Keratinocyte (primary cell): ENCODE results near the gene BCL2. TPM values are rescaled to one million over a fixed set of nuclear protein-coding genes. Genes with fewer than 3 reads are reported as not detected.

Experiments used
- DNase-seq: peaks from one replicate; pipeline ENCODE4 v3.0.0-alpha.2; 2011; ENCODE audit warnings: low read depth, missing footprints, low spot score
- FAIRE-seq: peaks from 2 replicates; lab custom pipeline; 2011; peaks lifted over from hg19 to GRCh38; lab: Jason Lieb, UNC
- H2AFZ ChIP-seq: 2 replicates; pipeline ENCODE4 v1.6.0; 2012; ENCODE audit warnings: low read length, control low read depth, inconsistent platforms; ENCODE audit not compliant: control insufficient read depth
- H3K27ac ChIP-seq: 2 replicates; pipeline ENCODE4 v1.5.1; 2011; ENCODE audit warnings: low read length; ENCODE audit not compliant: control insufficient read depth, insufficient read depth
- H3K27me3 ChIP-seq: 3 replicates; pipeline ENCODE4 v1.6.0; 2011; ENCODE audit warnings: low read length; ENCODE audit not compliant: control insufficient read depth, insufficient read depth; ENCODE audit errors: extremely low read depth
- H3K36me3 ChIP-seq, 2 experiments: 2 replicates in 1 of 2; 3 replicates in 1 of 2; pipeline ENCODE4 v1.5.1; 2011; ENCODE audit warnings: low read length in 2 of 2, mild to moderate bottlenecking in 1 of 2; ENCODE audit not compliant: control insufficient read depth in 2 of 2, insufficient read depth in 2 of 2; ENCODE audit errors: extremely low read depth in 1 of 2
- H3K4me1 ChIP-seq: 3 replicates; pipeline ENCODE4 v1.5.1; 2011; ENCODE audit warnings: low read length; ENCODE audit not compliant: control insufficient read depth, insufficient read depth; ENCODE audit errors: extremely low read depth
- H3K4me2 ChIP-seq: 3 replicates; pipeline ENCODE4 v1.6.0; 2011; ENCODE audit warnings: low read depth, low read length; ENCODE audit not compliant: control insufficient read depth, insufficient read depth; ENCODE audit errors: extremely low read depth
- H3K4me3 ChIP-seq, 3 experiments: fragments of 200-600 bp in 1 of 3; sonication (generic) in 1 of 3; 2 replicates in 2 of 3; 3 replicates in 1 of 3; pipeline ENCODE4 v1.5.1; 2011 to 2016; ENCODE audit warnings: low read length in 3 of 3, mild to moderate bottlenecking in 3 of 3, control low read depth in 2 of 3, inconsistent platforms in 1 of 3, low read depth in 1 of 3, mixed read lengths in 1 of 3, mixed run types in 1 of 3, moderate library complexity in 1 of 3; ENCODE audit not compliant: control insufficient read depth in 2 of 3, insufficient read depth in 2 of 3; ENCODE audit errors: extremely low read depth in 1 of 3
- H3K79me2 ChIP-seq: 2 replicates; pipeline ENCODE4 v1.6.0; 2012; ENCODE audit warnings: low read length; ENCODE audit not compliant: control insufficient read depth, insufficient read depth
- H3K9ac ChIP-seq: 3 replicates; pipeline ENCODE4 v1.6.0; 2011; ENCODE audit warnings: low read length; ENCODE audit not compliant: control insufficient read depth, insufficient read depth; ENCODE audit errors: extremely low read depth
- H3K9me1 ChIP-seq: 3 replicates; pipeline ENCODE4 v1.6.0; 2011; ENCODE audit warnings: low read length; ENCODE audit not compliant: control insufficient read depth, insufficient read depth; ENCODE audit errors: extremely low read depth
- H3K9me3 ChIP-seq: 2 replicates; pipeline ENCODE4 v1.5.1; 2012; ENCODE audit warnings: low read depth, low read length; ENCODE audit not compliant: control insufficient read depth
- H4K20me1 ChIP-seq: 3 replicates; pipeline ENCODE4 v1.6.0; 2011; ENCODE audit warnings: low read length; ENCODE audit not compliant: control insufficient read depth, insufficient read depth; ENCODE audit errors: extremely low read depth
- CTCF ChIP-seq, 3 experiments: IDR thresholded peaks in 1 of 3; conservative IDR thresholded peaks in 1 of 3; optimal IDR thresholded peaks in 1 of 3; 2 replicates in 2 of 3; 3 replicates in 1 of 3; pipeline versions ENCODE3 to v1.5.1; 2011; ENCODE audit warnings: low read length in 3 of 3, mild to moderate bottlenecking in 3 of 3, moderate library complexity in 2 of 3, control low read depth in 1 of 3, inconsistent platforms in 1 of 3; ENCODE audit not compliant: insufficient read depth in 2 of 3; ENCODE audit errors: extremely low read depth in 1 of 3
- EZH2 ChIP-seq: IDR thresholded peaks from one replicate; pipeline ENCODE4 v1.6.1; 2012; ENCODE audit warnings: inconsistent platforms, mild to moderate bottlenecking, low read length, moderate library complexity
- dilution Hi-C: fragments of 300-500 bp; cut with MboI; formaldehyde crosslinking; loops from one replicate; pipeline ENCODE4 v1.7.0; 2020; ENCODE audit warnings: low sequenced_read_pairs; ENCODE audit not compliant: extremely low pct_ligation_motif_present
- polyA plus RNA-seq, 5 experiments: library from polyadenylated mRNA; depleted of rRNA in 3 of 5; stranded (reverse) in 3 of 5; stranded (forward) in 1 of 5; unstranded in 1 of 5; fragments of >200 nt; gene quantifications; 1 replicate in 1 of 5; 2 replicates in 3 of 5; 3 replicates in 1 of 5; pipeline versions ENCODE4 v1.2.1 to v1.2.3, GENCODE V29; 2011 to 2012; ENCODE audit warnings: missing spikeins in 2 of 5, low read depth in 1 of 5, low replicate concordance in 1 of 5

BCL2 gene
- polyA plus RNA-seq, 1 donor (not counting 4 experiments of a cell fraction or from before 2014, with no cell fraction given): 0.30 TPM

- Histone ChIP-seq H3K4me3 (no peak overlapping the region), H3K36me3 (no peaks in the 10 kb centered on the region), H2AFZ (no peak overlapping the region), H3K27ac (no peak overlapping the region), H3K4me2 (no peak overlapping the region), H3K9ac (no peak overlapping the region), H3K9me1 (no peaks in the 10 kb centered on the region), H3K79me2 (no peaks in the 10 kb centered on the region), H4K20me1 (no peaks in the 10 kb centered on the region), H3K4me1 (no peaks in the 10 kb centered on the region), H3K9me3 (no peaks in the 10 kb centered on the region), H3K27me3 (no peaks in the 10 kb centered on the region)
- TF ChIP-seq CTCF (optimal IDR thresholded peaks at IDR 0.05 in 1 of 3, IDR thresholded peaks at IDR 0.05 in 1 of 3, conservative IDR thresholded peaks at IDR 0.05 in 1 of 3; ENCODE audit: extremely low read depth in 1 of 3, insufficient read depth in 2 of 3, low read length in 3 of 3) (no peak), EZH2 (no peak)
- no peak for FAIRE-seq
- dilution Hi-C loops: no loop called here
- DNase-seq: no peak
Measured at GRCh38 chr18:63207835-63208234, 111.7 kb downstream of the BCL2 start.

- FAIRE-seq (no peak), DNase-seq (no peak)
- no peaks in the 10 kb centered on the region for H3K27me3 ChIP-seq
- no peak overlapping the region for H3K27ac ChIP-seq
- H3K9me1 ChIP-seq: no peaks in the 10 kb centered on the region
- peaks cover 3% of the 10 kb centered on the region for H3K4me1 ChIP-seq
- H3K4me3 ChIP-seq: no peak overlapping the region
- H3K36me3 ChIP-seq: no peaks in the 10 kb centered on the region
- H3K79me2 ChIP-seq: no peaks in the 10 kb centered on the region
- dilution Hi-C loops: no loop called here
- no peaks in the 10 kb centered on the region for H3K9me3 ChIP-seq
- no peak overlapping the region for H2AFZ ChIP-seq
- TF ChIP-seq EZH2: no peak
- TF ChIP-seq CTCF (optimal IDR thresholded peaks at IDR 0.05 in 1 of 3, IDR thresholded peaks at IDR 0.05 in 1 of 3, conservative IDR thresholded peaks at IDR 0.05 in 1 of 3; ENCODE audit: extremely low read depth in 1 of 3, insufficient read depth in 2 of 3, low read length in 3 of 3): no peak
- H3K4me2 ChIP-seq: no peak overlapping the region
- no peaks in the 10 kb centered on the region for H4K20me1 ChIP-seq
- H3K9ac ChIP-seq: no peak overlapping the region
Measured at GRCh38 chr18:63207143-63207790, 112.3 kb downstream of the BCL2 start.
